Activated T-cell treated with anti-CD3 and anti-CD28 coated beads, Interleukin-2, amount 50 U/mL, for 4 hours (primary cell): ENCODE results near the gene GKN1. TPM values are rescaled to one million over a fixed set of nuclear protein-coding genes. Genes with fewer than 3 reads are reported as not detected.

ENCODE experiments used
- ATAC-seq, 2 donors: fragments of 200-7000 bp; cut with Tn5 transposase; one replicate each; pipeline ENCODE4 v1.10.0; 2021
- DNase-seq: peaks from one replicate; pipeline ENCODE4 v3.0.0-alpha.2; 2020
- H3K27me3 Mint-ChIP-seq: one replicate; pipeline ENCODE4 v1.8.0; 2021; ENCODE audit warnings: low read depth, mixed read lengths
- H3K36me3 Mint-ChIP-seq: one replicate; pipeline ENCODE4 v1.8.0; 2022; ENCODE audit warnings: mixed read lengths; ENCODE audit not compliant: insufficient read depth
- H3K4me1 Mint-ChIP-seq: one replicate; pipeline ENCODE4 v1.8.0; 2021; ENCODE audit warnings: low read depth, mixed read lengths
- H3K4me3 Mint-ChIP-seq: one replicate; pipeline ENCODE4 v1.8.0; 2021; ENCODE audit warnings: mild to moderate bottlenecking, moderate library complexity, mixed read lengths
- H3K9me3 Mint-ChIP-seq: one replicate; pipeline ENCODE4 v1.8.0; 2021; ENCODE audit warnings: mixed read lengths
- total RNA-seq, 3 donors: library from RNA; stranded (reverse); gene quantifications; one replicate each; pipeline ENCODE4 v1.2.1, GENCODE V29; 2021

GKN1 gene
- total RNA-seq, 3 donors from 2014 or later = not detected

- Mint-ChIP-seq H3K27me3 (peaks cover 29% of the 10 kb centered on the region), H3K4me3 (no peak overlapping the region), H3K4me1 (no peaks in the 10 kb centered on the region), H3K9me3 (no peaks in the 10 kb centered on the region), H3K36me3 (no peaks in the 10 kb centered on the region)
- ATAC-seq = no peak
- no peak for DNase-seq
Measured at GRCh38 chr2:69007169-69007568, 32.7 kb downstream of the GKN1 start.

GRCh38 chr2:69007603-69008002, 33.2 kb downstream of the GKN1 start:
- Mint-ChIP-seq H3K9me3 (no peaks in the 10 kb centered on the region), H3K36me3 (no peaks in the 10 kb centered on the region), H3K27me3 (peaks cover 30% of the 10 kb centered on the region), H3K4me1 (peaks cover 3% of the 10 kb centered on the region), H3K4me3 (no peak overlapping the region)
- DNase-seq (no peak), ATAC-seq (no peak)

- Mint-ChIP-seq H3K9me3 (no peaks in the 10 kb centered on the region), H3K4me3 (no peak overlapping the region), H3K4me1 (peaks cover 13% of the 10 kb centered on the region), H3K36me3 (no peaks in the 10 kb centered on the region), H3K27me3 (peaks cover 41% of the 10 kb centered on the region)
- DNase-seq = no peak
- no peak for ATAC-seq
Measured at GRCh38 chr2:69010437-69011194, 36.2 kb downstream of the GKN1 start.

GRCh38 chr2:69011611-69012157, 37.2 kb downstream of the GKN1 start:
- peaks cover 44% of the 10 kb centered on the region for H3K27me3 Mint-ChIP-seq
- no peaks in the 10 kb centered on the region for H3K36me3 Mint-ChIP-seq
- peaks cover 13% of the 10 kb centered on the region for H3K4me1 Mint-ChIP-seq
- no peaks in the 10 kb centered on the region for H3K9me3 Mint-ChIP-seq
- ATAC-seq (no peak), DNase-seq (no peak)
- H3K4me3 Mint-ChIP-seq = no peak overlapping the region

- DNase-seq (peak; percentile 33), ATAC-seq (peak; percentile 41 to 42)
- H3K27me3 Mint-ChIP-seq = peaks cover 53% of the 10 kb centered on the region
- no peaks in the 10 kb centered on the region for H3K36me3 Mint-ChIP-seq
- H3K4me1 Mint-ChIP-seq = peaks cover 13% of the 10 kb centered on the region
- H3K4me3 Mint-ChIP-seq = peak overlapping the region; percentile 80
- H3K9me3 Mint-ChIP-seq = no peaks in the 10 kb centered on the region
Measured at GRCh38 chr2:69012310-69013141, 38.1 kb downstream of the GKN1 start.

- Mint-ChIP-seq H3K36me3 (no peaks in the 10 kb centered on the region), H3K4me3 (peak within 1 kb of the TSS; percentile 80), H3K27me3 (peaks cover 59% of the 10 kb centered on the region), H3K9me3 (no peaks in the 10 kb centered on the region), H3K4me1 (peaks cover 13% of the 10 kb centered on the region)
- peak; percentile 73 to 76 for ATAC-seq
- no peak for DNase-seq
Measured at GRCh38 chr2:69013142-69013839, 38.9 kb downstream of the GKN1 start, which contains the start of gene ANTXR1. TSS of gene ANTXR1 (plus strand) at chr2:69013179. CDS start at chr2:69013500, 321 bp downstream.

GRCh38 chr2:69013840-69014821, 39.7 kb downstream of the GKN1 start:
- Mint-ChIP-seq H3K4me1 (peaks cover 13% of the 10 kb centered on the region), H3K4me3 (peak overlapping the region; percentile 80), H3K9me3 (no peaks in the 10 kb centered on the region), H3K27me3 (peaks cover 65% of the 10 kb centered on the region), H3K36me3 (no peaks in the 10 kb centered on the region)
- ATAC-seq (no peak), DNase-seq (no peak)

- H3K27me3 Mint-ChIP-seq = peaks cover 77% of the 10 kb centered on the region
- ATAC-seq (no peak), DNase-seq (no peak)
- no peak overlapping the region for H3K4me3 Mint-ChIP-seq
- no peaks in the 10 kb centered on the region for H3K36me3 Mint-ChIP-seq
- no peaks in the 10 kb centered on the region for H3K9me3 Mint-ChIP-seq
- H3K4me1 Mint-ChIP-seq = peaks cover 13% of the 10 kb centered on the region
Measured at GRCh38 chr2:69017080-69017479, 42.6 kb downstream of the GKN1 start.

- Mint-ChIP-seq H3K4me3 (no peak overlapping the region), H3K9me3 (no peaks in the 10 kb centered on the region), H3K36me3 (no peaks in the 10 kb centered on the region), H3K27me3 (peaks cover 69% of the 10 kb centered on the region), H3K4me1 (peaks cover 8% of the 10 kb centered on the region)
- no peak for DNase-seq
- ATAC-seq = no peak
Measured at GRCh38 chr2:69017835-69018234, 43.4 kb downstream of the GKN1 start.

GRCh38 chr2:69018678-69019095, 44.3 kb downstream of the GKN1 start:
- ATAC-seq (no peak), DNase-seq (no peak)
- H3K4me1 Mint-ChIP-seq = peaks cover 7% of the 10 kb centered on the region
- H3K4me3 Mint-ChIP-seq = no peak overlapping the region
- H3K36me3 Mint-ChIP-seq = no peaks in the 10 kb centered on the region
- peaks cover 64% of the 10 kb centered on the region for H3K27me3 Mint-ChIP-seq
- no peaks in the 10 kb centered on the region for H3K9me3 Mint-ChIP-seq

GRCh38 chr2:69020496-69021426, 46.3 kb downstream of the GKN1 start:
- no peak for DNase-seq
- H3K9me3 Mint-ChIP-seq = no peaks in the 10 kb centered on the region
- peak; percentile 38 to 51 for ATAC-seq
- H3K36me3 Mint-ChIP-seq = no peaks in the 10 kb centered on the region
- H3K4me1 Mint-ChIP-seq = no peaks in the 10 kb centered on the region
- no peak overlapping the region for H3K4me3 Mint-ChIP-seq
- H3K27me3 Mint-ChIP-seq = peaks cover 49% of the 10 kb centered on the region

GRCh38 chr2:69021727-69022126, 47.3 kb downstream of the GKN1 start:
- peaks cover 47% of the 10 kb centered on the region for H3K27me3 Mint-ChIP-seq
- no peak for DNase-seq
- no peak for ATAC-seq
- no peaks in the 10 kb centered on the region for H3K36me3 Mint-ChIP-seq
- no peaks in the 10 kb centered on the region for H3K4me1 Mint-ChIP-seq
- no peaks in the 10 kb centered on the region for H3K9me3 Mint-ChIP-seq
- H3K4me3 Mint-ChIP-seq = no peak overlapping the region
